GM12878 (cell line): ENCODE measurements around the gene HCRTR2. TPM values are rescaled to one million over a fixed set of nuclear protein-coding genes. Genes with fewer than 3 reads are reported as not detected.
"Not testable (repeated sequence)": the region's sequence is repeated elsewhere in the genome, so short reads cannot be mapped to it uniquely, and the experiment has no call there.

Experiments used
- ATAC-seq: fragments of 200-7000 bp; cut with Tn5 transposase; 3 replicates; pipeline ENCODE4 v1.9.1; 2020; ENCODE audit warnings: mild to moderate bottlenecking, moderate library complexity
- BruUV-seq: library from RNA; stranded (reverse); fragments of 400-500 nt; replicated peaks from 2 replicates; lab custom pipeline; 2021; lab: Mats Ljungman, UMichigan
- CTCF ChIA-PET: fragments of 300-600 bp; sonication (Branson Sonifier 250); formaldehyde crosslinking; extraction: SDS; loops from one replicate; lab custom pipeline; 2021; ENCODE audit warnings: inconsistent platforms; lab: Yijun Ruan, JAX
- POLR2A ChIA-PET: fragments of 350-600 bp; formaldehyde crosslinking; extraction: SDS; loops from one replicate; lab custom pipeline; 2021; ENCODE audit warnings: inconsistent platforms; lab: Charles Lee
- RAD21 ChIA-PET: fragments of 300-600 bp; sonication (Branson Sonifier 250); formaldehyde crosslinking; loops from one replicate; lab custom pipeline; 2023; ENCODE audit warnings: antibody characterized with exemption; ENCODE audit not compliant: unreplicated experiment; lab: Charles Lee
- SMC1A ChIA-PET: fragments of 300-600 bp; sonication (Branson Sonifier 250); formaldehyde crosslinking; loops from one replicate; lab custom pipeline; 2023; ENCODE audit not compliant: unreplicated experiment, uncharacterized antibody; lab: Charles Lee
- DNase-seq: peaks from one replicate; pipeline ENCODE4 v3.0.0-alpha.2; 2011; ENCODE audit warnings: low read depth, low spot score
- FAIRE-seq: peaks from 3 replicates; lab custom pipeline; 2011; peaks lifted over from hg19 to GRCh38; lab: Jason Lieb, UNC
- H2AFZ ChIP-seq: 2 replicates; pipeline ENCODE4 v1.6.0; 2011; ENCODE audit warnings: low read depth, low read length, control low read depth; ENCODE audit not compliant: control insufficient read depth
- H3K27ac ChIP-seq: 2 replicates; pipeline ENCODE4 v1.5.1; 2011; ENCODE audit warnings: control low read depth; ENCODE audit not compliant: control insufficient read depth, insufficient read depth
- H3K27me3 ChIP-seq, 2 experiments: replicated peaks in 1 of 2; 2 replicates each; pipeline versions ENCODE4 v1.6.0 to v1.6.1; 2011; ENCODE audit warnings: low read length in 1 of 2; ENCODE audit not compliant: control insufficient read depth in 2 of 2, insufficient read depth in 2 of 2
- H3K36me3 ChIP-seq, 2 experiments: 2 replicates each; pipeline ENCODE4 v1.5.1; 2011; ENCODE audit warnings: low read length in 1 of 2; ENCODE audit not compliant: control insufficient read depth in 2 of 2, insufficient read depth in 2 of 2
- H3K4me1 ChIP-seq: 2 replicates; pipeline ENCODE4 v1.6.1; 2011; ENCODE audit warnings: mild to moderate bottlenecking, low read length, moderate library complexity, mixed read lengths; ENCODE audit not compliant: control insufficient read depth, insufficient read depth
- H3K4me2 ChIP-seq: 2 replicates; pipeline ENCODE4 v1.6.0; 2011; ENCODE audit warnings: control low read depth; ENCODE audit not compliant: control insufficient read depth, insufficient read depth
- H3K4me3 ChIP-seq: fragments of 200-600 bp; sonication (generic); 2 replicates; pipeline ENCODE4 v1.5.1; 2016
- H3K79me2 ChIP-seq: 2 replicates; pipeline ENCODE4 v1.6.0; 2011; ENCODE audit warnings: low read length; ENCODE audit not compliant: control insufficient read depth, insufficient read depth
- H3K9ac ChIP-seq: 2 replicates; pipeline ENCODE4 v1.8.0; 2011; ENCODE audit warnings: low read length, control low read depth, mixed read lengths; ENCODE audit not compliant: control insufficient read depth, insufficient read depth
- H3K9me3 ChIP-seq: replicated peaks from 3 replicates; pipeline ENCODE4 v1.5.1; 2011; ENCODE audit warnings: mild to moderate bottlenecking, low read length; ENCODE audit not compliant: control insufficient read depth, insufficient read depth
- H4K20me1 ChIP-seq: 2 replicates; pipeline ENCODE4 v1.6.0; 2011; ENCODE audit not compliant: control insufficient read depth, insufficient read depth
- BHLHE40 ChIP-seq, 2 experiments: fragments of 450-650 bp in 1 of 2; IDR thresholded peaks; 2 replicates each; pipeline ENCODE4 v1.6.1; 2011 to 2017; ENCODE audit warnings: low read depth in 2 of 2, borderline replicate concordance in 1 of 2, improper control_type of control experiment in 1 of 2, low read length in 1 of 2, mild to moderate bottlenecking in 1 of 2
- CHD1 ChIP-seq: IDR thresholded peaks from 2 replicates; pipeline ENCODE4 v1.6.1; 2012; ENCODE audit warnings: low read depth, low read length, improper control_type of control experiment
- CREM ChIP-seq: IDR thresholded peaks from 2 replicates; pipeline ENCODE4 v1.6.1; 2014; ENCODE audit warnings: antibody characterized with exemption, low read depth
- CTCF ChIP-seq, 3 experiments: IDR thresholded peaks in 2 of 3; conservative IDR thresholded peaks in 1 of 3; 2 replicates each; pipeline ENCODE4 v1.5.1; 2011; ENCODE audit warnings: low read depth in 3 of 3, low read length in 3 of 3, mild to moderate bottlenecking in 3 of 3, control low read depth in 2 of 3, moderate library complexity in 2 of 3, inconsistent platforms in 1 of 3, mixed read lengths in 1 of 3; ENCODE audit not compliant: control insufficient read depth in 2 of 3, insufficient read depth in 1 of 3; ENCODE audit errors: extremely low read depth in 1 of 3
- LARP7 ChIP-seq: fragments of 450-650 bp; IDR thresholded peaks from 2 replicates; pipeline ENCODE4 v1.6.1; 2017; ENCODE audit warnings: mild to moderate bottlenecking
- NFIC ChIP-seq: IDR thresholded peaks from 2 replicates; pipeline ENCODE4 v1.6.1; 2012; ENCODE audit warnings: low read depth, mild to moderate bottlenecking, inconsistent platforms, low read length, moderate library complexity
- PKNOX1 ChIP-seq: fragments of 450-650 bp; IDR thresholded peaks from 2 replicates; pipeline ENCODE4 v1.6.1; 2016; ENCODE audit warnings: mild to moderate bottlenecking
- RAD21 ChIP-seq: IDR thresholded peaks from 2 replicates; pipeline ENCODE4 v1.6.1; 2011; ENCODE audit warnings: mild to moderate bottlenecking, low read depth, low read length, moderate library complexity; ENCODE audit not compliant: insufficient read depth
- SREBF2 ChIP-seq: IDR thresholded peaks from 2 replicates; pipeline ENCODE4 v1.6.1; 2012; ENCODE audit warnings: mild to moderate bottlenecking, low read length
- YBX1 ChIP-seq: fragments of 450-650 bp; IDR thresholded peaks from 2 replicates; pipeline ENCODE4 v1.6.1; 2016; ENCODE audit warnings: antibody characterized with exemption
- ZBTB33 ChIP-seq: fragments of 450-650 bp; IDR thresholded peaks from 2 replicates; pipeline ENCODE4 v1.6.1; 2017; ENCODE audit warnings: mild to moderate bottlenecking
- ZZZ3 ChIP-seq: IDR thresholded peaks from 2 replicates; pipeline ENCODE4 v1.6.1; 2011; ENCODE audit warnings: low read depth; ENCODE audit not compliant: control insufficient read depth, insufficient read length
- WGBS: methylation state at CpG from one replicate; pipeline ENCODE4 v1.1.6; 2016; ENCODE audit warnings: low lambda C conversion rate; ENCODE audit not compliant: insufficient replicate concordance, insufficient coverage; ENCODE audit errors: missing lambda C conversion rate; 5-methylcytosine and 5-hydroxymethylcytosine counted together
- in situ Hi-C: fragments of 300-500 bp; cut with MboI; formaldehyde crosslinking; loops from 9 replicates; pipeline ENCODE4 v1.14.3; 2018; ENCODE audit warnings: mixed read lengths
- intact Hi-C: fragments of 100-400 bp; cut with micrococcal nuclease; formaldehyde crosslinking; loops from one replicate; pipeline ENCODE4 v1.14.2; 2022; ENCODE audit not compliant: unreplicated experiment
- polyA plus RNA-seq, 11 experiments: library from polyadenylated mRNA; depleted of rRNA in 4 of 11; unstranded in 6 of 11; stranded (reverse) in 5 of 11; fragments of >200 nt; fragmentation: Nextera tagmentation in 4 of 11; fragmentation: Illumina TruSeq in 1 of 11; extraction: Ambion mirVana in 4 of 11; extraction: Trizol in 1 of 11; gene quantifications; 1 replicate in 1 of 11; 2 replicates in 10 of 11; pipeline versions ENCODE4 v1.2.1 to v1.2.3, GENCODE V29; 2011 to 2016; ENCODE audit warnings: inconsistent platforms in 2 of 11, missing spikeins in 2 of 11, low read depth in 1 of 11
- total RNA-seq, 4 experiments: library from RNA; depleted of rRNA in 3 of 4; stranded (reverse); fragments of >200 nt in 3 of 4; fragmentation: Illumina TruSeq in 1 of 4; extraction: Trizol in 1 of 4; gene quantifications; 2 replicates each; pipeline versions ENCODE4 v1.2.1 to v1.2.3, GENCODE V29; 2013 to 2021

Gene HCRTR2
- total and polyA plus RNA-seq, 10 of the 15 experiments (the other 5 are each of a cell fraction or from before 2014, with no cell fraction given), result not detected

GRCh38 chr6:55240975-55241605 lies 66.8 kb downstream of the HCRTR2 start:
- DNase-seq, H3K9me3 ChIP-seq, SMC1A ChIA-PET, POLR2A ChIA-PET, H3K4me3 ChIP-seq: not testable (repeated sequence)
- intact Hi-C loops, result loop anchor here (5.0 kb wide), 2 partner anchors 524 to 1254 kb away; no protein-coding TSS in a partner anchor
- TF ChIP-seq CREM, result 0 out of 2 replicates have a peak, but pooled peaks have one; percentile 14
- peak; percentile 8 to 39 (median 28); a peak in 3 of 6 replicates for TF ChIP-seq CTCF (IDR thresholded peaks at IDR 0.05 in 2 of 3, conservative IDR thresholded peaks at IDR 0.05 in 1 of 3; ENCODE audit: control insufficient read depth in 2 of 3, extremely low read depth in 1 of 3, insufficient read depth in 1 of 3, low read depth in 3 of 3, low read length in 3 of 3)
- TF ChIP-seq RAD21, result peak; percentile 51
- TF ChIP-seq, all 136 proteins: peak for 3; not testable (repeated sequence) for 133
- H3K27ac ChIP-seq, H3K4me1 ChIP-seq, H3K27me3 ChIP-seq, in situ Hi-C loops, CTCF ChIA-PET, H4K20me1 ChIP-seq, FAIRE-seq, H3K79me2 ChIP-seq, H2AFZ ChIP-seq, H3K4me2 ChIP-seq, H3K36me3 ChIP-seq, RAD21 ChIA-PET, H3K9ac ChIP-seq, BruUV-seq, ATAC-seq: not testable (repeated sequence)
- 30% methylated on average over 4 of the region's 6 CpGs for WGBS

GRCh38 chr6:55250400-55250799 lies 76.1 kb downstream of the HCRTR2 start:
- no peaks in the 10 kb centered on the region for H3K4me1 ChIP-seq
- in situ Hi-C loops, result no loop called here
- intact Hi-C loops, result no loop called here
- H3K36me3 ChIP-seq, result no peaks in the 10 kb centered on the region
- FAIRE-seq, result no peak
- DNase-seq, result no peak
- H3K27ac ChIP-seq, result no peak overlapping the region
- ATAC-seq, result no peak
- no peaks in the 10 kb centered on the region for H3K27me3 ChIP-seq
- no peaks in the 10 kb centered on the region for H3K9me3 ChIP-seq
- CTCF ChIA-PET, result no interaction called here
- SMC1A ChIA-PET, result no interaction called here
- H4K20me1 ChIP-seq, result no peaks in the 10 kb centered on the region
- BruUV-seq, result no TSS peak
- H3K79me2 ChIP-seq, result no peaks in the 10 kb centered on the region
- H3K9ac ChIP-seq, result no peak overlapping the region
- RAD21 ChIA-PET, result no interaction called here
- no peak overlapping the region for H3K4me3 ChIP-seq
- WGBS, result 0% methylated on average over 1 of the region's 1 CpG
- no peak overlapping the region for H3K4me2 ChIP-seq
- no peak overlapping the region for H2AFZ ChIP-seq
- POLR2A ChIA-PET, result no interaction called here
- TF ChIP-seq LARP7 (no peak), YBX1 (no peak), CHD1 (no peak), NFIC (no peak), PKNOX1 (no peak), ZBTB33 (no peak), SREBF2 (no peak), ZZZ3 (no peak), BHLHE40 (IDR thresholded peaks at IDR 0.05; ENCODE audit: borderline replicate concordance in 1 of 2, low read depth in 2 of 2, low read length in 1 of 2) (no peak)
